DMS53 treated with DMSO at 0.1 percent for 48 hours (cell line): Measurements from ENCODE around the gene ADK.
A peak's percentile ranks its signal among the peaks of the same experiment; 100 is the strongest.
"Not testable (repeated sequence)": the region's sequence is repeated elsewhere in the genome, so short reads cannot be mapped to it uniquely, and the experiment has no call there.

ENCODE experiments used
- DNase-seq: peaks from one replicate; lab custom pipeline; 2025; ENCODE audit not compliant: unreplicated experiment; lab: John Stamatoyannopoulos, UW

The ADK gene

DNA sequence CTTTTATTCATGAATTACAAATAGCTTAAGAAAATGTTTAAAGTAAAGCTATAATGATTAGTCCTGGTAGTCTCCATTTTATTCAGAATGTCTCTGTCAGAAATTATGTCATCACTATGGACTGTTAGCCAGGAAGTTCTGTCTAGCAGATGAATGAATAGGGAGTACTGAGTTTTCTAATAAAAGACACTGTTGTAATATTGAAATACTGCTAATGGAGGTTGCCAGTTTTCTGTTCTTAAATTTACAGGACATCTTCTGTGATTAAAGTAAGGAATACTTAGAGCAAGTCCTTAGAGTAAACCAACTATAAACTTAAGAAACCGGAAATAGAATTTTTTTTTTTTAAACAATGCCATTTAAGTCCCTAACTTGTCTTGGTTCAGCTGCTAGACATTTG, 309.8 kb downstream of the ADK start:
- DNase-seq, result no peak

DNA sequence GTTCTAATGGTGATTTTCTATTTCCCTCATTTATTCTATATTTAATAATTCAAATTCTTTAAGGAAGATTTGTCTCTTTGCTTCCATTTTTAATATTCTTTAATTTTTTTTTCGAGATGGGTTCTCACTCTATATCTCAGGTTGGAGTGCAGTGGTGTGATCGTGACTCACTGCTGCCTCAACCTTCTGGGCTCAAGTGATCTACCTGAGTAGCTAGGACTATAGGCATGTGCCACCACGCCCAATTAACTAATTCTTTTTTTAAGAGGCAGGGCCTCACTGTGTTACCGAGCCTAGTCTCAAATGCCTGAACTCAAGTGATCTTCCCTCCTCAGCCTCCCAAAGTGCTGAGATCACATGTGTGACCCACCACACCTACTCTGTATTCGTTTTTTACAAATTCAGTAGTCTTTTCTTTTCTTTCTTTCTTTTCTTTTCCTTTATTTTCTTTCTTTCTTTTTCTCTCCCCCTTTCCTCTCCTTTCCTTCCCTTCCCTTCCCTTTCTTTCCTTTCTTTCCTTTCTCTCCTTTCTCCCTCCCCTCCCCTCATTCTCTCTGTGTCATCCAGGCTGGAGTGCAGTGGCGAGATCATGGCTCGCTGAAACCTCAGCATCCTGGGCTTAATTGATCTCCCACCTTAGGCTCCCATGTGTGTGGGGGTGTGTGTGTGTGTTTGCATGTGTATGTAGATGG, 323.1 kb downstream of the ADK start:
- DNase-seq, result no peak

DNA sequence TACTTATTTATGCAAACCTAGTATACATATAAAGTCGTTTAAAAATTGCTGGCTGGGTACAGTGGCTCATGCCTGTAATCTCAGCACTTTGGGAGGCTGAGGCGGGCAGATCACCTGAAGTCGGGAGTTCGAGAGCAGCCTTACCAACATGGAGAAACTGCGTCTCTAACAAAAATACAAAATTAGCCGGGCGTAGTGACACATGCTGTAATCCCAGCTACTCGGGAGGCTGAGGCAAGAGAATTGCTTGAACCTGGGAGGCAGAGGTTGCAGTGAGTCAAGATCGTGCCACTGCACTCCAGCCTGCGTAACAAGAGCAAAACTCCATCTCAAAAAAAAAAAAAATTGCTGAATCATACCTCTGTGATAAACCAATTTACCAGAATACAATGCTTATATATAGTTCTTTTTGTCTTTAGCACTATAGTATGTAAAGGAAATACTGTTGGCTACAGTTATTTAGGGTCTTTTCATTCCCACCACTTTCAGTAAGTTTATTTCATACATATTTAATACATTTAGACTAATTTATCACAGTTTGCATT, 325.2 kb downstream of the ADK start:
- DNase-seq, result not testable (repeated sequence)

DNA sequence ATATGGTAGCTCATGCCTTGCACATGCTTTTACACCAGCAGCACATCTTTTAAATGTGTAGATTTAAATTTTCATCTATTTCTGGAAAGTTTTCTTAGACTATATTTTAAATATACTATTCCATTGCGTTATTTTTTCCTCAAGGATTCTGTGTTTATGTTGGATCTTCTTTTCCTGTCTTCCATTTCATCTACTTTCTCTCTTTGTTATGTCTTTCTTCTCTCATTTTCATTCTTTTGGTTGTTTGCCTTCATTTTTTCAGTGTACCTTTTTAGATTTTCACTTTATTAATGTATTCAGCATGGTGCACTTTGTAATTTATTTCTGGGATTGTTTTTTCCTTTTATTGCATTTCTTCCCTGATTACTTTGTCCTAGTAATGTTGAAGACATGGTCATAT, 329.8 kb downstream of the ADK start:
- no peak for DNase-seq

DNA sequence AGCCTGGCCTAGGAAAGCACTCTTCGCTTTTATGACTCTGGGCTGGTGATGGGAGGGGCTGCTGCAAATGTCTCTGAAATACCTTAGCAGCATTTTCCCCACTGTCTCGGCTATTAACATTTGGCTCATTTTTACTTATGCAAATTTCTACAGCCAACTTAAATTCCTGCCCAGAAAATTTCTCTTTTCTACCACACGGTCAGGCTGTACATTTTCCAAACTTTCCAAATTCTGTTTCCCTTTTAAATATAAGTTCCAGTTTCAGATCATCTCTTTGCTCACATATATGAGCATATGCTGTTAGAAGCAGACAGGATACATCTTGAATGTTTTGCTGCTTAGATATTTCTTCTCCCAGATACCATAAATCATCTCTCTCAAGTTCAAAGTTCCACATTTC, 332.3 kb downstream of the ADK start:
- no peak for DNase-seq

DNA sequence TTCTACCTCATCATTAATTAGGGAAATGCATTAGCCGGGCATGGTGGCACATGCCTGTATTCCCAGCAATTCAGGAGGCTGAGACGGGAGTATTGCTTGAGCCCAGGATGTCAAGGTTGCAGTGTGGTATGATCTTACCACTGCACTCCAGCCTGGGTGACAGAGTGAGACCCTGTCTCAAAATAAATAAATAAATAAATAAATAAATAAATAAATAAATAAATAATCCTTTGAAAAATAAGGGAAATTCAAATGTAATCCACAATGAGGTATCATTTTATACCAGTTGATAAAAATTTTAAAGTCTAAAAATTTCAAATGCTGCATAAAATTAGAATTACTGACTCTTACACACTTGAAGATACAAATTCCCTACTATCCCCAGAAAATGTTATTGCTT, 334.3 kb downstream of the ADK start:
- no peak for DNase-seq

DNA sequence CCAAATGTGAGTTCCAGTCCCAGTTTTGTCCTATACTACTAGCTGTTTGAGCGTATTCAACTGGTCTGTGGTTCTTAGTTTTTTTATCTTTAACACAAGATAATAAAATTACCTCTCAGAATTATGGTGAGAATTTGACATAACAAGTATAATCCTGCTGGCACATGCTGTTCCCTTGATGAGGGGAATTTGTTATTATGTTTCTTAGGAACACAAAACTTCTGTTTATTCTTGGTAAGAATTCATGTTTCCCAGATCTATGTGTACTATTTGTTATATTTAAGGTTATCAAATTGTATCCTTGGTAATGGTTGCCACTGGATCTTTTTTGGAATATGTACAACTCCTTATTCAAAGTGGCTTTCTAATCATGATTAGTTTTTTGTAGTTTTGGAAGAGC, 335.6 kb downstream of the ADK start:
- DNase-seq, result no peak

DNA sequence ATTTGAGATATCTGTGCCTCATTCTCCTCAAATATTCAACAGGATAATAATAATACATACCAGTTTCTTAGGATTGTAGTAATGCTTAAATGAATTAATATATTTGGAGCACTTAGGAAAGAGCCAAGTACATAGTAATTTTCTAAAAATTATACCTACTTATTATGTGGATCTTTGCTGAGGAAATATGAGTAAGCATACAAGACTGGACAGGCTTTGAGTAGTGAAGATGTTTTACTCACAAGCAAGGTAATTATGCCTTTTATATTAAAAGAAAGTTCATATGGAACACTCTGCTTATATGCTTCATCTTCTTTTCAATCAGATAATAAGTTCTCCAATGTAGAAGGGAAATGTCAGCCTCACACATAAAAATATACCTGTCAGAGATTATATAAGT, 337.9 kb downstream of the ADK start:
- no peak for DNase-seq

DNA sequence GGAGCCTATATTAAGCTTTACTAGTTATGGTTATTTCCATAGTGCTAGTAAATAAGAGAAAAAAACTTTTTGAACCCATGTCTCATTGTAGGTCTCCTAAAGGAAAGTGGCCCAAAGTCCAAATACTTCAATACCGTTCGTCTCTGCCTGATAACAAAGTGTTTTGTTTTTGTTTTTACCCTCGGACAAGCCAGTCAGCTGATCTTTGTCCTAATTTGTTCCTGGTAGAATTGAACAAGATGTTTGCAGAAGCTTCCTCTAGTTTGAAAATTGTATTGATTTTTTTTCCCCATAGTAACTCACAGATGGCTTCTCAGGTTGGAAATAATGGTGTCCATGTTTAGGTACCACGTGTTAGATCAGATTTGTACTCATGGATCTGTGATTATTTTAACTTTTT, 339.5 kb downstream of the ADK start:
- DNase-seq, result no peak

DNA sequence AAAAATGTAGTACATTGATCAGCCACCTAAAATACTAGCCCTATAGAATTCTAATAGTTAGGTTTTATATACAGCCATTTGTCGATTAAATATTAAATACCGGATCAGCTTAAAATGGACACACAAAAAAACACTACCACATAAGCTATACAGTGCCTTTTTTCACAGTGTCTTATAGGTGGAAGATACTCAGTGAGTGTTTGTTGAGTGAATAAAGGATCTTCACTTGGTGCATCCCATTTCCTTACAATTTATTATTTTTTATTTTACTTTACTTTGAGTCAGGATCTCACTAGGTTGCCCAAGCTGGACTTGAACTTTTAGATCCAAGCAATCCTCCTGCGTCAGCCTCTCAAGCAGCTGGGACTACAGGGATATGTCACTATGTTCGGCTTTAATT, 340.0 kb downstream of the ADK start:
- no peak for DNase-seq

DNA sequence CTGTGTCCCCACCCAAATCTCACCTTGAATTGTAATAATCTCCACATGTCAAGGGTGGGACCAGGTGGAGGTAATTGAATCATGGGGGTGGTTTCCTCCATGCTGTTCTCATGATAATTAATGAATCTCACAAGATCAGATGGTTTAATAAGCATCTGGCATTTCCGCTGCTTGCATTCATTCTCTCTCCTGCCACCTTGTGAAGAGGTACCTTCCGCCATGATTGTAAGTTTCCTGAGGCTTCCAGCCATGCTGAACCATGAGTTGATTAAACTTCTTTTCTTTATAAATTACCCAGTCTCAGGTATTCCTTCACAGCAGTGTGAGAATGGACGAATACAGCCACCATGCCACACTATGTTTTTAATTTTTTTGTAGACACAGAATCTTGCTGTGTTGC, 345.3 kb downstream of the ADK start:
- not testable (repeated sequence) for DNase-seq

DNA sequence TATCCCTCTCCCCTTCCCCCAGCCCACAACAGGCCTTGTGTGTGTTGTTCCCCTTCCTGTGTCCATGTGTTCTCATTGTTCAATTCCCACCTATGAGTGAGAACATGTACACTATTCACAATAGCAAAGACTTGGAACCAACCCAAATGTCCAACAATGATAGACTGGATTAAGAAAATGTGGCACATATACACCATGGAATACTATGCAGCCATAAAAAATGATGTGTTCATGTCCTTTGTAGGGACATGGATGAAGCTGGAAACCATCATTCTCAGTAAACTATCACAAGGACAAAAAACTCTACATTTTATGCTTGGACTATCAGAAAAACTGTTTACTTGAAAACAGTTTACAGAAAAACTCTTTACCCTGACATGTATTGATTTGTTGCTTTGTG, 347.6 kb downstream of the ADK start:
- DNase-seq, result not testable (repeated sequence)

DNA sequence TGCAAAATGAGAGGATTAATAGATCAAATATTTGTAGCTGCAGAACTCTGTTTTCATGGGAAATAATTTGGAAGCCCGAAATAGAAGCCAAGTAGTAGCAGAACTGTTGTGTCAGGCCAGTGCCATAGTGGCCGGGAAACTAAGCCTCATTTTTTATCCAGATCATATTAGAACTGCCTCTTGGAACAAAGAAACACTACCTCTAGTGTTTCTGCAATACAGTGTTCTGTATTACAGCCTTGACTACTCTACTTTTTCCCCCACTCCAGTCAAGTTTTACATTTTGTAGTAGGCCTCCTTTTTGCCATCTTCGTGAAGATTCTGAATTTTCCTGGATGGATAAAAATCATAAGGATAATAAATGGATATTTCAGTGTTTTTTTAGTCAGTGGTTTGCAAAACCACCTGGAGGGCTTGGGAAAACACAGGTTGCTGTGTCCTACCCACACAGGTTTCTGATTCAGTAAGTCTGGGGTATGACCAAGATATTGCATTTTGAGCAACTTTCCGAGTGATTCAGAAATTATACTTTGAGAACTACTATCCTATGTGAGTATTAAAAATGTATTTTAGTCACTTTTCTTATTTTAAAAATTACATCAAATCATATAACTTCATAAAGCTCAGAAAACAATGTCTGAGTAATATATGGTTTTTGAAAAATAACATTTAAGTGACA, 349.1 kb downstream of the ADK start:
- DNase-seq, result no peak

DNA sequence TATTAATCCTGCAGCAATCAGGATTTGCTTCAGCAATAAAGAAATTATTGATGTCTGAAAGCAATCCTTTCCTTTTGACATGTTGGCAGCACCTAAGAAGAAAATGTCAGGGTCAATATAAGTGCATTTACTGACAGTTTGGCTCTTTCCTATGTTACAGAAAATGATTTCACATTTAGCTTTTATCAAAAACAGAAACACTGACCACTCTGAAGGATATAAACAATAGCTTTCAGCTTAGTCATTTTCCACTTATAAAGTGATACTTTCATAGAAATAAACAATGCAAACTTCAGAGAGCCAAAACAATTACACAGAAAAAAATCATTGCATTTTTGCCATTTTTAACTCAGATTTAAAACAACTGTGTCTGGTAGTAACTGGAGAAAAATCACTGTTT, 349.8 kb downstream of the ADK start:
- DNase-seq, result no peak

DNA sequence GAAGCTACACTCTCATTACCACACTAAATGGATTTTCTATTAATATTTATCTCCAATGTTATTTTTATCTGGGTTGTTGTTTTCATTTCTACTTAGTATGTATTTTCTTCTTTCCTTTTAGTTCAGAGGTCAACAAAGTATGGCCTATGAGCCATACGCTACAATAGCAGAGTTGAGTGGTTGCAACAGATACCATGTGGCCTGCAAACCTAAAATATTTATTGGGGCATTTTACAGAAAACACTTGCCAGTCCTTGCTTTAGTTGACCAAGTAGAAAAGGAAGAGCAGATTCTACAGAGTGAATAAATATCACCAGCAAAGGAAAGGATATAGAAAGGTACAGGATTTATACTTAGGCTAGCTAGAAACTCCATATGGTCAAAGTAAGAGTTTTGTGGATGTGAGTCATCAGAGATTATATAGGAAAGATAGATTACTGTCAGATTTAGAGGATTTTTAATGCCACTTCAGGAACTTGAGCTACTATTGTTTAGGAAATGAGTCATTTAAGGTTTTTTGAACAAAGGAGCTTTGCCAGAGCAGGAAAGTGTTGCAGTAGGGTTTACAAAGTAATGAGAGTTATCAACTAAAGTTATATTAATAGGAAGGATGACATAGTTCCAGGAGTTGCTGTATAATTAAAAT, 352.1 kb downstream of the ADK start:
- peak; percentile 48 for DNase-seq

DNA sequence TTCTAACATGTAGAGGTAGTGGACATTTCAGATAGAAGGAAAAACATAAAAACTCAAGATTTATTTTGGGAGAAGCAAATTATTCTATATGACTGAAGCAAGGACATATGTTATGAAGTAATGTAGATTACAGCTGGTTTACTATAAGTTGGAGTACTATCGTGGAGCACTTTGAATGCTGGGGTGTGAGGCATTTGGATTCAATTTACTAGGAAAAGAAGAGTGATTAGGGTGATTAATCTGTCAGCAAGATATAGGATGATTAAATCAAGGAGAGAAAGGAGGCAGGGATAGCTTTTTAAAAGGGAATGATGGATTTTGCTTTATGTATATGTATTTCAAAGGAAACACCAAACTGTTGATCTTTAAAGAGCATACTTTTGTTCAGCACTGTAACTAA, 356.9 kb downstream of the ADK start:
- no peak for DNase-seq

DNA sequence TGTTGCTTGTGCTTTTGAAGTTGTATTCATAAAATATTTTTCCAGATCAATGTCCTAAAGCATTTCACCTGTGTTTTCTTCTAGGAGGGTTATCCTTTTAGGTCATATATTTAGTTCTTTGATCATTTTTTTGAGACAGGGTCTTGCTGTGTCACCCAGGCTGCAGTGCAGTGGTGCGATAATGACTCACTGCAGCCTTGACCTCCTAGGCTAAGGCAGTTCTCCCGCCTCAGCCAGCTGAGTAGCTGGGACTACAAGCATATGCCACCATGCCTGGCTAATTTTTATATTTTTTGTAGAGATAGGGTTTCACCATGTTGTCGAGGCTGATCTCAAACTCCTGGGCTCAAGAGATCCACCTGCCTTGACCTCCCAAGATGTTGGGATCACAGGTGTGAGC, 359.6 kb downstream of the ADK start:
- no peak for DNase-seq

DNA sequence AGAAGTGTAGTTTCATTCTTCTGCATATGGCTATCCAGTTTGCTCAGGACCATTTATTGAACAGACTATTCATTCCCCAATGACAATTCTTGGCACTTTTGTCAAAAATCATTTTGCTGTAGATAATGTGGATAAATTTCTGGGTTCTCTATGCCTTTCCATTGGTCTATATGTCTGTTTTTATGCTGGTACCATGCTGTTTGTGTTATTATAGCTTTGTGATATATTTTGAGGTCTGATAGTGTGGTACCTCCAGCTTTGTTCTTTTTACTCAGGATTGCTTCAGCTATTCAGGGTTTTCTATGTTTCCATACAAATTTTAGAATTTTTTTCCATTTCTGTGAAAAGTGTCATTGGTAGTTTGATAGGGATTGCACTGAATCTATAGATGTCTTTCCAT, 360.0 kb downstream of the ADK start:
- DNase-seq, result no peak

DNA sequence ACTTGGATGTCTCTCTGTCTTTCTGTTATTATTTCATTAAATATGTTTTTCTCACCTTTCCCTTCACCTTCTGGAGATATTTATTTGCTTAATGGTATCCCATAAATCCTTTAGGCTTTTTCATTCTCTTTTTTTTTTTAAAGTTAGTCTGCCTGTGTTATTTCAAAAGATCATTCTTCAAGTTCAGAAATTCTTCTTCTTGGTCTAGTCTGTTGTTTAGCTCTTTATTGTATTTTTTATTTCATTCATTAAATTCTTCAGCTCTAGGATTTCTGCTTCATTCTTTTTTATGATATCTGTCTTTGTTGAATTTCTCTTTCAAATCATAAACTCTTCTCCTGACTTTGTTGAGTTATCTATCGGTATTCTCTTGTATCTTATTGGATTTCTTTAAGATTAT, 363.3 kb downstream of the ADK start:
- no peak for DNase-seq

DNA sequence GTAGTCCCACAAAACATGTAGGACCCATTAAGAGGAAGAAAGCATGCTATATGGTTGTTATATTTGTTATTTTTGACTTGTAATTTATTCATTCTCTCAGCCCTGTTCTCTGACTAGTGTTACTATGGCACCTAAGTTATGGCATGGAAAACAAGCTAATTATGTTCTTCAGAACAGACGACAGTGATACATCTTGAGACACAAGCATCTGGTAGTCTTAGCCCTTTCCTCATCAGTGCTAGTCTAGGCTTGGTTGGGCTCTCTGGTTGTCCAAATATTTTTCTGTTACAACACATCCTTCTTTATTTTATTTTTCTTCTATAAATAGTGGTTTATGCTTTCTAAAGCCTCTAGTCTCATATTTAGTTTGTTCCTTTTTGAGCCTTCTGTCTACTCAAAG, 367.0 kb downstream of the ADK start:
- DNase-seq, result no peak

DNA sequence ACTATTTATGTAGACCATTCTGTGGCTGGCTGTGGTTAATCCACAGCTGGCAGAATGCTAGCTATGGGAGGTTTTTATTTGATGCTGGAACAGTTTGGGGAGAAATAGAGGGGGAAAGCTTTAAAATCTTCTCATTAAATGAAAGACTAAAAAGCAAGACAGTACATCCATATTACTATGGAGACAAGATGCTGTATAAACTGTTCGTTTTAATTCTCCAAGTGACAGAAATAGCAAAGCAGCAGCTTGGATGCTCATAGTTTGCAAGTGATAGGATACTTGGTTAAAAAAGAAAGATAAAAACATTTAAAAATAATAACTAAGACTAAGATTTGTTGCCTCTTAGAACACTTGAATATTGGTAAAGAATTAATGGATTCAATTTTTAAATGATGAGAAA, 370.5 kb downstream of the ADK start:
- DNase-seq, result no peak

DNA sequence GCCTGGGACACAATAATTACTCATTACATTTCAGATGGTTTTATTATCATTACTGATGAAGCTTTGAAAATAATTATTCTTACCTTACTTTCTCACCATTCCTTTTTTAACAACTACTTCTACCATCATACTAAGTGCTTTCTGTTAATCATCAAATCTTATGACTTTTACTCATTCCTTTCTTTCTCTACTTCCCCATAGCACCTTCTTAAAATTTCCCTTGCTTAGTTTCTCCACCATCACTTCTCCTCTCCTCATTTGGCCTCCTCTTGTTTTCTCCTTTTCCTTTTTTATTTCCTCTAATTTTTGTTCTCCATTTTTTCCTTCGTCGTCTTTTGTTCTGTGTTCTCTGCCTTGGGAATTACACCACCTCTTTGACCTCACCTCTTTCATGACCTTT, 372.2 kb downstream of the ADK start:
- no peak for DNase-seq
